Upper lobe of left lung (tissue), 6 donors: ENCODE data around the gene UBL3. TPM values are rescaled to one million over a fixed set of nuclear protein-coding genes. Genes with fewer than 3 reads are reported as not detected.

Experiments used
- ATAC-seq, 2 donors: fragments of 200-7000 bp; cut with Tn5 transposase; one replicate each; pipeline ENCODE4 v1.9.1; 2022; ENCODE audit warnings: mild to moderate bottlenecking in 2 of 2, moderate library complexity in 2 of 2; ENCODE audit not compliant: low FRiP score in 2 of 2
- DNase-seq, 2 donors: peaks; one replicate each; pipeline ENCODE4 v3.0.0-alpha.2; 2019 to 2020
- H3K27ac ChIP-seq, 4 donors: fragments of 200-600 bp; sonication (generic); one replicate each; pipeline ENCODE4 v1.5.1; 2016 to 2019
- H3K27me3 ChIP-seq, 4 donors: fragments of 200-600 bp; sonication (generic); one replicate each; pipeline ENCODE4 v1.5.1; 2017 to 2019
- H3K36me3 ChIP-seq, 4 donors: fragments of 200-600 bp; sonication (generic); one replicate each; pipeline ENCODE4 v1.5.1; 2016 to 2019
- H3K4me1 ChIP-seq, 4 donors: fragments of 200-600 bp; sonication (generic); one replicate each; pipeline ENCODE4 v1.5.1; 2018 to 2019
- H3K4me3 ChIP-seq, 4 donors: fragments of 200-600 bp; sonication (generic); one replicate each; pipeline ENCODE4 v1.5.1; 2017 to 2019; ENCODE audit warnings: mild to moderate bottlenecking in 2 of 4, moderate library complexity in 1 of 4
- H3K9me3 ChIP-seq, 4 donors: fragments of 200-600 bp; sonication (generic); one replicate each; pipeline ENCODE4 v1.5.1; 2018 to 2019
- EP300 ChIP-seq, 4 donors: sonication (generic); formaldehyde crosslinking; IDR thresholded peaks; one replicate each; pipeline ENCODE4 v1.5.1; 2017; ENCODE audit warnings: antibody characterized with exemption in 4 of 4, control low read depth in 2 of 4
- POLR2A ChIP-seq, 4 donors: fragments of 450-650 bp; IDR thresholded peaks; one replicate each; pipeline ENCODE4 v1.5.1; 2016 to 2017; ENCODE audit warnings: antibody characterized with exemption in 4 of 4, mild to moderate bottlenecking in 2 of 4
- POLR2AphosphoS5 ChIP-seq, 2 donors: sonication (generic); formaldehyde crosslinking; IDR thresholded peaks; one replicate each; pipeline ENCODE4 v1.5.1; 2017; ENCODE audit warnings: antibody characterized with exemption in 2 of 2
- WGBS, 2 donors: methylation state at CpG; one replicate each; pipeline ENCODE4 v1.1.5; 2017 to 2018; 5-methylcytosine and 5-hydroxymethylcytosine counted together
- total RNA-seq, 6 donors: library from RNA; depleted of rRNA in 4 of 6; stranded (reverse); fragments of >200 nt in 4 of 6; gene quantifications; one replicate each; pipeline versions ENCODE4 v1.1.0 to v1.2.1, GENCODE V29; 2016 to 2021
- TF ChIP-seq, protein P1 (sequence below), 6 experiments: fragments of 450-650 bp in 4 of 6; fragments of 200-600 bp in 2 of 6; sonication (generic) in 2 of 6; IDR thresholded peaks; one replicate each; pipeline ENCODE4 v1.5.1; 2016 to 2019; ENCODE audit warnings: antibody characterized with exemption in 6 of 6
- donor health status: DM: no; HTN: no; CAD: no; lungs with moderate emphysema.
- donor health status: DM: no; HTN: yes; CAD: no; lungs with severe emphysema.

UBL3 gene
- total RNA-seq, 6 donors from 2014 or later = 32.5 to 122 (median 53.3) TPM

DNA sequence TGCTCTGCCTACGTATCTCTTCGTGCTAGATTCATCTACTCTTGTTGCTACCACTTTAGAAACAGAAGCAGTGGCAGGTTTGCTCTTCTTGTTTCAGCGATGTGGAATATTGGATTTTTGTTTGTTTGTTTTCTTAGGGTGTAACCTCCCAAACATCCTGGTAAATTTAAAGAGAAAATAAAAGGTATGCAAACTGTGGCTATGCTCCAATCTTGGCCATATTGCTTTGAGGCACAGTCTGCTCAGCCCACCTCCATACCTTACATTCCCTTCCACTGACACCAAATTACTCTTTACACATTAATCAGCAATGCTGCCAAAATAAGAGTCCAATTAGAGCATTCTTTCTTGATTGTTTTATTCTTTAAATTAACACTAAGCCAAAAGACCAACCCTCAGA lies 25.2 kb upstream of the UBL3 start:
- ATAC-seq (no peak), DNase-seq (no peak)
- H3K27me3 ChIP-seq = no peaks in the 10 kb centered on the region
- H3K9me3 ChIP-seq = no peaks in the 10 kb centered on the region
- H3K4me1 ChIP-seq = no peaks in the 10 kb centered on the region
- no peak overlapping the region for H3K27ac ChIP-seq
- WGBS, 2 donors = 67 to 85% methylated on average over 3 of the region's 3 CpGs
- H3K4me3 ChIP-seq = no peak overlapping the region
- TF ChIP-seq POLR2AphosphoS5 (IDR thresholded peaks at IDR 0.05) (no peak), POLR2A (IDR thresholded peaks at IDR 0.05) (no peak), EP300 (IDR thresholded peaks at IDR 0.05) (no peak)
- TF ChIP-seq, protein P1, sequence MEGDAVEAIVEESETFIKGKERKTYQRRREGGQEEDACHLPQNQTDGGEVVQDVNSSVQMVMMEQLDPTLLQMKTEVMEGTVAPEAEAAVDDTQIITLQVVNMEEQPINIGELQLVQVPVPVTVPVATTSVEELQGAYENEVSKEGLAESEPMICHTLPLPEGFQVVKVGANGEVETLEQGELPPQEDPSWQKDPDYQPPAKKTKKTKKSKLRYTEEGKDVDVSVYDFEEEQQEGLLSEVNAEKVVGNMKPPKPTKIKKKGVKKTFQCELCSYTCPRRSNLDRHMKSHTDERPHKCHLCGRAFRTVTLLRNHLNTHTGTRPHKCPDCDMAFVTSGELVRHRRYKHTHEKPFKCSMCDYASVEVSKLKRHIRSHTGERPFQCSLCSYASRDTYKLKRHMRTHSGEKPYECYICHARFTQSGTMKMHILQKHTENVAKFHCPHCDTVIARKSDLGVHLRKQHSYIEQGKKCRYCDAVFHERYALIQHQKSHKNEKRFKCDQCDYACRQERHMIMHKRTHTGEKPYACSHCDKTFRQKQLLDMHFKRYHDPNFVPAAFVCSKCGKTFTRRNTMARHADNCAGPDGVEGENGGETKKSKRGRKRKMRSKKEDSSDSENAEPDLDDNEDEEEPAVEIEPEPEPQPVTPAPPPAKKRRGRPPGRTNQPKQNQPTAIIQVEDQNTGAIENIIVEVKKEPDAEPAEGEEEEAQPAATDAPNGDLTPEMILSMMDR (IDR thresholded peaks at IDR 0.05) = no peak
- H3K36me3 ChIP-seq = no peaks in the 10 kb centered on the region

DNA sequence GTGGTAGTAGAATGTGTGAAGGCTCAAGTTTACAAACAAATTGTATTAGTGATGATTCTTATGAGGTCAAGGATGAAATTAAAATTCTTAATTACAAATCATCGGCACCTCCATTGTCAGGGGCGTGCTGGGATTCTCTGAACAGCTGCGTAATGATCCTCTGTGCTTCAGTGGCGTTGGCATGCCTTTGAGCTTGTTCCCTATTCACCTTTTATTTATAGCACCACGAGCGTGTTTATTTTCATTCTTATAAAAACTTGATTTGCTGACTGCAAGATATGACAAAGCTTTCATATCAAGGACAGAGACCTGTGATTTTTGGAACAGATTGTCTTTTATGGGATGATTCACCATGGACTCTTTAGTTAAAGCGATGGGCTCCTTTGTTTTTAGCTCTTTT lies 18.2 kb upstream of the UBL3 start:
- Histone ChIP-seq H3K4me3 (no peak overlapping the region), H3K36me3 (no peaks in the 10 kb centered on the region), H3K4me1 (no peaks in the 10 kb centered on the region), H3K27me3 (no peaks in the 10 kb centered on the region), H3K27ac (no peak overlapping the region), H3K9me3 (no peaks in the 10 kb centered on the region)
- ATAC-seq = no peak
- DNase-seq = no peak
- 75 to 86% methylated on average over 7 of the region's 7 CpGs for WGBS, 2 donors
- TF ChIP-seq EP300 (IDR thresholded peaks at IDR 0.05) = no peak
- no peak for TF ChIP-seq POLR2A (IDR thresholded peaks at IDR 0.05)
- TF ChIP-seq, protein P1 (IDR thresholded peaks at IDR 0.05) = no peak
- no peak for TF ChIP-seq POLR2AphosphoS5 (IDR thresholded peaks at IDR 0.05)

DNA sequence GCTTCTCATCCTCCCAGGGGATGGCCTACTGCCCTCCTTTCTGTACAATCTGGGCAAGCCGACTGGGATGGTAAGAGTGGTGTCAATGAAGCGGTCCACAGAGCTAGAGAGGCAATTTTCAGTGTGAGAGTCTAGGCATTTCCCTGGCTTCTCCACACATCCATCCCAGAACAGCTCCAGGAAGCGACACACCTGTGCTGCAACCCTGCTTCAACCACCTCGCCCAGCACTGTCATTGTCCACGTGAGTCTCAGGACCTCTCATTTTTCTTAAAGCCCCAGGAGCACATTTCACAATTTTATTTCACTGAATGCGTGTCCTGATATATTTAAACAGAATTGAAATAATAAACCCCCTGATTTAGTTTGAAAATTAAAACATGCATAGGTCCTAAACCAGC lies 15.5 kb upstream of the UBL3 start:
- no peaks in the 10 kb centered on the region for H3K36me3 ChIP-seq
- no peak overlapping the region for H3K4me3 ChIP-seq
- TF ChIP-seq POLR2AphosphoS5 (IDR thresholded peaks at IDR 0.05) = no peak
- no peak for TF ChIP-seq POLR2A (IDR thresholded peaks at IDR 0.05)
- TF ChIP-seq, protein P1 (IDR thresholded peaks at IDR 0.05) = no peak
- TF ChIP-seq EP300 (IDR thresholded peaks at IDR 0.05) = no peak
- no peak overlapping the region for H3K27ac ChIP-seq
- no peak for DNase-seq
- H3K4me1 ChIP-seq = no peaks in the 10 kb centered on the region
- H3K27me3 ChIP-seq = no peaks in the 10 kb centered on the region
- 71 to 77% methylated on average over 6 of the region's 6 CpGs for WGBS, 2 donors
- H3K9me3 ChIP-seq = no peaks in the 10 kb centered on the region
- ATAC-seq = no peak

DNA sequence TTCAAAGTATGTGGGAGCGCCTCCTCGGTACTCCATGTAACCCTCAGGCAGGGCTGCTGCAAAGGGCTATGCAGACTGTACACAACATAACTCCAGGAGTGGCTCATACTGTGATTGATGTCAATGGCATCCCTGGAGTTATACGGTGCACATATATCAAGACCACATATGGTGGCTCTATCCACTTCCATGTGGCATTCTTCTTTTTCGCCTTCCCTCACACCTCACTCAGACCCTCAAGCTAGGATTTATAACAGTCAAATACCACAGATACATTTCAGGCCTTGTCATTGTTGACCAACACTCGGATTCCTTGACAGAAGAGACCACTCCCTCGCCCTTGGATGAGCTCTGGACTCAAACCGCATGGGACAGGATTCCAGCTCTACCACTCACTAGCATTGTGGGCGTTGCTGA lies 11.3 kb upstream of the UBL3 start:
- Histone ChIP-seq H3K4me1 (no peaks in the 10 kb centered on the region), H3K27ac (peak overlapping the region in 1 of 4 donors; percentile 11), H3K9me3 (no peaks in the 10 kb centered on the region), H3K27me3 (no peaks in the 10 kb centered on the region), H3K36me3 (no peaks in the 10 kb centered on the region), H3K4me3 (no peak overlapping the region)
- peak; percentile 60 to 71 for ATAC-seq
- WGBS, 2 donors = 76 to 91% methylated on average over 8 of the region's 8 CpGs
- TF ChIP-seq POLR2A (IDR thresholded peaks at IDR 0.05) = no peak
- TF ChIP-seq, protein P1 (IDR thresholded peaks at IDR 0.05) = no peak
- no peak for TF ChIP-seq EP300 (IDR thresholded peaks at IDR 0.05)
- no peak for TF ChIP-seq POLR2AphosphoS5 (IDR thresholded peaks at IDR 0.05)
- no peak for DNase-seq

DNA sequence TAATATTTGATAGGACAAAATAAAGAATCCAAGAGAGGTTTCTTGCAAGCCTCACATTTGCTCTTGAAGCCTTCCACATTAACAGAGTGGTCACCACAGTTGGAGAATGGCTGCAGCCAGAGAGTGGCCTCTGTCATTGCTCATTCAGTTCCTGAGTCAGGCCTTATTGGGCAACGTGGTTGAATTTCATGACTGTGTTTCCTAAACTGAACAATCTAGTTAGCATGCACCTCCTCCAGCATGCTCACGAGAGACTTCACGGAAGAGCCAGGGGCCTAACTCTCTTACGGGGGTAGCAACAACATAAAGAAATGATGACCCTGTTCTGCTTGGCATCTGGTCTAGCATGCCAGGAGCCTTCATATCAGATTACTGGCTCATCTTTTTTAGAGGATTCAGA lies 9.6 kb upstream of the UBL3 start:
- no peak for ATAC-seq

More for the DNA sequence above, 9.6 kb upstream of the UBL3 start:
- Histone ChIP-seq H3K27ac (no peak overlapping the region), H3K4me3 (no peak overlapping the region), H3K4me1 (peaks cover 0 to 9% (median 5%) of the 10 kb centered on the region in 4 donors), H3K36me3 (no peaks in the 10 kb centered on the region), H3K27me3 (no peaks in the 10 kb centered on the region), H3K9me3 (no peaks in the 10 kb centered on the region)
- whole genome bisulfite sequencing, 2 donors = 76 to 94% methylated on average over 4 of the region's 4 CpGs
- no peak for DNase-seq
- TF ChIP-seq, protein P1 (IDR thresholded peaks at IDR 0.05) = no peak
- TF ChIP-seq POLR2A (IDR thresholded peaks at IDR 0.05) (no peak), POLR2AphosphoS5 (IDR thresholded peaks at IDR 0.05) (peak in 1 of 2 donors; percentile 16)
